OCI-LY7 (cell line): Measurements from ENCODE around the gene GGCX.

Source experiments
- EZH2phosphoT487 ChIP-seq: fragments of 200-600 bp; sonication (generic); IDR thresholded peaks from 2 replicates; pipeline ENCODE4 v1.6.1; 2018; ENCODE audit warnings: low read depth, borderline replicate concordance, mild to moderate bottlenecking, mixed run types, antibody characterized with exemption, low read length, moderate library complexity, mixed read lengths
- TF ChIP-seq, protein P1 (sequence below): fragments of 200-600 bp; sonication (generic); conservative IDR thresholded peaks from 2 replicates; pipeline ENCODE4 v1.5.1; 2014; ENCODE audit warnings: mild to moderate bottlenecking, antibody characterized with exemption, low read length, moderate library complexity, mixed read lengths

DNA sequence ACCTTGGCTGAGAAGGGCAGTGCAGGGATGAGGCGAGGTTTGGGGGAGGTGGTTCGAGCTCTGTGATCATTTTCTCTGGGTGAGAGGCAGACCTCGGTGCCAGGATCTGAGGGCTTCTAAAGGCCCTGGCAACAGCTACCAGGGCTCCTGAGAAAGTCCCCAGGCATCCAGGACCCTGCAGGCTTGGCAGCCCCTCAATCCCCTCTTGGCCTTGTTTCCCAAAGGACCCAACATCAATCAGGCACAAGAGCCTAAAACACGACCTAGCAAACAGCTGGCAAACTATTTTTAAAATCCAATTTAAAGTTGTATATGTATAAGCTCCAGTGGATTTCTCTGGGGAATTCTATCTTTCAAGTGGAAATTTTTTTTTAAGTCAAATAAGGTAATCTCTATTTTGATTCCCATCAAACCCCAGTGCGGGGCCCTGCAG, 37.4 kb downstream of the GGCX start:
- TF ChIP-seq, protein P1, sequence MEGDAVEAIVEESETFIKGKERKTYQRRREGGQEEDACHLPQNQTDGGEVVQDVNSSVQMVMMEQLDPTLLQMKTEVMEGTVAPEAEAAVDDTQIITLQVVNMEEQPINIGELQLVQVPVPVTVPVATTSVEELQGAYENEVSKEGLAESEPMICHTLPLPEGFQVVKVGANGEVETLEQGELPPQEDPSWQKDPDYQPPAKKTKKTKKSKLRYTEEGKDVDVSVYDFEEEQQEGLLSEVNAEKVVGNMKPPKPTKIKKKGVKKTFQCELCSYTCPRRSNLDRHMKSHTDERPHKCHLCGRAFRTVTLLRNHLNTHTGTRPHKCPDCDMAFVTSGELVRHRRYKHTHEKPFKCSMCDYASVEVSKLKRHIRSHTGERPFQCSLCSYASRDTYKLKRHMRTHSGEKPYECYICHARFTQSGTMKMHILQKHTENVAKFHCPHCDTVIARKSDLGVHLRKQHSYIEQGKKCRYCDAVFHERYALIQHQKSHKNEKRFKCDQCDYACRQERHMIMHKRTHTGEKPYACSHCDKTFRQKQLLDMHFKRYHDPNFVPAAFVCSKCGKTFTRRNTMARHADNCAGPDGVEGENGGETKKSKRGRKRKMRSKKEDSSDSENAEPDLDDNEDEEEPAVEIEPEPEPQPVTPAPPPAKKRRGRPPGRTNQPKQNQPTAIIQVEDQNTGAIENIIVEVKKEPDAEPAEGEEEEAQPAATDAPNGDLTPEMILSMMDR: no peak
- no peak for TF ChIP-seq EZH2phosphoT487
